ENCODE measurements around the gene LCAT.

DNA sequence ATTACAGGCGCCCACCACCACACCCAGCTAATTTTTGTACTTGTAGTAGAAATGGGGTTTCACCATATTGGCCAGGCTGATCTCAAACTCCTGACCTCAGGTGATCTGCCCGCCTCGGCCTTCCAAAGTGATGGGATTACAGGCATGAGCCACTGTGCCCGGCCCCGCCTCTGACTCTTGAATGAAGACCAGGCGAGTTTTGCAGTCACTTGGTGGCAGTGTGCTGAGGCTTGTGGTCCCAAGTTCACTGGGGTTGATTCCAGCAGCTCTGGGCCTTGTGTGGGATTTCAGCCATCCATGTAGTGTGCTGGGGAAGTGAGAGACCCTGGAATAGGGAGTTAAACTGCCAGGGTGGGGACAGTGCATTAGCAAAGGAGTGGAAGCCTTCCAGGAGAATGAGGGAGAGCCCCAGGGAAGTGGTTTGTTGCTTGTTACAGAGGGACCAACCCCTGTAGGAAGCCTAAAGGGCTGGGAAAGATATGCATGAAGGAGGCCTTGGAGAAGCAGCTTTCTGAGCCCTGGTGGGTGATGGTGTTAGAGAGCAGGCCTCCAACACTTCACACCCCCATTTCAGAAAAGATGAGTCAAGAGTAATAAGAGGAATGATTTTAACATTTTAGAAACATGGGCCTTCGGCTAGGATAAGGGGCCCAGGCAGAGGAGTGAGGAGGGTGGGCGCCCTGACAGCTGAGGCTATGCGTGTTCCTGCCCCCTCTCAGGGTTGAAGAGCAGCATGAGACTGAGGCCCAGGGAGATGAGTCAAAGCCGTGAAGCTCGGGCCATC lies 36.3 kb downstream of the LCAT start:
- TF ChIP-seq POLR2A (IDR thresholded peaks at IDR 0.05) = no peak
- TF ChIP-seq, protein P1, sequence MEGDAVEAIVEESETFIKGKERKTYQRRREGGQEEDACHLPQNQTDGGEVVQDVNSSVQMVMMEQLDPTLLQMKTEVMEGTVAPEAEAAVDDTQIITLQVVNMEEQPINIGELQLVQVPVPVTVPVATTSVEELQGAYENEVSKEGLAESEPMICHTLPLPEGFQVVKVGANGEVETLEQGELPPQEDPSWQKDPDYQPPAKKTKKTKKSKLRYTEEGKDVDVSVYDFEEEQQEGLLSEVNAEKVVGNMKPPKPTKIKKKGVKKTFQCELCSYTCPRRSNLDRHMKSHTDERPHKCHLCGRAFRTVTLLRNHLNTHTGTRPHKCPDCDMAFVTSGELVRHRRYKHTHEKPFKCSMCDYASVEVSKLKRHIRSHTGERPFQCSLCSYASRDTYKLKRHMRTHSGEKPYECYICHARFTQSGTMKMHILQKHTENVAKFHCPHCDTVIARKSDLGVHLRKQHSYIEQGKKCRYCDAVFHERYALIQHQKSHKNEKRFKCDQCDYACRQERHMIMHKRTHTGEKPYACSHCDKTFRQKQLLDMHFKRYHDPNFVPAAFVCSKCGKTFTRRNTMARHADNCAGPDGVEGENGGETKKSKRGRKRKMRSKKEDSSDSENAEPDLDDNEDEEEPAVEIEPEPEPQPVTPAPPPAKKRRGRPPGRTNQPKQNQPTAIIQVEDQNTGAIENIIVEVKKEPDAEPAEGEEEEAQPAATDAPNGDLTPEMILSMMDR (IDR thresholded peaks at IDR 0.05) = no peak
